C4-2B (cell line): Measurements from ENCODE around the gene ELMO1.

ENCODE experiments used
- CTCF ChIP-seq: fragments of 450-650 bp; conservative IDR thresholded peaks from 2 replicates; pipeline ENCODE4 v1.5.1; 2017; ENCODE audit warnings: mild to moderate bottlenecking
- ZFX ChIP-seq: fragments of 450-650 bp; IDR thresholded peaks from 2 replicates; pipeline ENCODE4 v1.6.1; 2017

GRCh38 chr7:37230221-37230620 is 218.4 kb downstream of the ELMO1 start:
- TF ChIP-seq CTCF (no peak), ZFX (no peak)
